OCI-M2 (cell line): ENCODE measurements around the gene DSC2.
"Not testable (repeated sequence)": the region's sequence is repeated elsewhere in the genome, so short reads cannot be mapped to it uniquely, and the experiment has no call there.

Experiments
- DNase-seq: peaks from one replicate; lab custom pipeline; 2025; ENCODE audit not compliant: unreplicated experiment; lab: John Stamatoyannopoulos, UW

Gene DSC2

GRCh38 chr18:31045599-31045998 lies 56.6 kb downstream of the DSC2 start:
- no peak for DNase-seq

- DNase-seq = no peak
Measured at GRCh38 chr18:31044926-31045325, 57.3 kb downstream of the DSC2 start.

- DNase-seq = no peak
Measured at GRCh38 chr18:31043709-31044108, 58.5 kb downstream of the DSC2 start.

GRCh38 chr18:31042406-31043181 lies 59.6 kb downstream of the DSC2 start, which contains the start of gene DSC3:
TSS of gene DSC3 (minus strand) at chr18:31042742. CDS start at chr18:31042660, 82 bp downstream.
- DNase-seq = no peak

- DNase-seq = no peak
Measured at GRCh38 chr18:31042084-31042405, 60.2 kb downstream of the DSC2 start.

GRCh38 chr18:31041271-31042083 lies 60.7 kb downstream of the DSC2 start:
- DNase-seq = no peak

GRCh38 chr18:31040686-31041270 lies 61.4 kb downstream of the DSC2 start:
- DNase-seq = no peak

GRCh38 chr18:31039426-31039825 lies 62.8 kb downstream of the DSC2 start:
- DNase-seq = no peak

GRCh38 chr18:31037686-31038085 lies 64.5 kb downstream of the DSC2 start:
- not testable (repeated sequence) for DNase-seq

- DNase-seq = no peak
Measured at GRCh38 chr18:31034541-31034940, 67.7 kb downstream of the DSC2 start.

- DNase-seq = no peak
Measured at GRCh38 chr18:31030574-31031278, 71.5 kb downstream of the DSC2 start.

- DNase-seq = no peak
Measured at GRCh38 chr18:31015715-31016434, 86.3 kb downstream of the DSC2 start.

- not testable (repeated sequence) for DNase-seq
Measured at GRCh38 chr18:31011455-31011854, 90.8 kb downstream of the DSC2 start.

- no peak for DNase-seq
Measured at GRCh38 chr18:31010601-31011000, 91.6 kb downstream of the DSC2 start.
